ENCODE data around the gene C9orf78. TPM values are rescaled to one million over a fixed set of nuclear protein-coding genes. Genes with fewer than 3 reads are reported as not detected.
A peak's percentile ranks its signal among the peaks of the same experiment; 100 is the strongest.
"Not testable (repeated sequence)": the region's sequence is repeated elsewhere in the genome, so short reads cannot be mapped to it uniquely, and the experiment has no call there.

C9orf78 gene
- total RNA-seq, 2 donors from 2014 or later: 63.7 to 76.8 TPM

DNA sequence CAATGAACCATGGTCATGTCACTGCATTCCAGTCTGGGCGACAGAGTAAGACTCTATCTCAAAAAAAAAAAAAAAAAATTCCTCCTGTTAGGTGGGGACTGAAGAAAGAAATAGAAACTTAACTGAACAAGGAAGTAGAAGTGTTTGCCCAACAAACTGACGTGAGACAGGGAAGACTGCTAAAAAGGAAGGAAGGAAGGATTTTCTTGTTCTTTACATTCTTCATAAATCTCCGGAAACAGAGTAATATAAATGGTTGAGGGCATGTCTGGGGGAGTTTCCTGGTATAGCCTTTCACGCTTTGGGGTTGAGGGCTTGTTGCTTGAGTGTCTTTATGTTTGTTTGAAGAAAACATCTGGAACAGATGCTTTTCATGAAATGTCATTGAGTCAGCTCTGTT is 29.0 kb downstream of the C9orf78 start:
- intact Hi-C loops (cut with DNase I): no loop called here
- no peaks in the 10 kb centered on the region for H3K9me3 ChIP-seq
- no peaks in the 10 kb centered on the region for H3K36me3 ChIP-seq
- no peak overlapping the region for H3K27ac ChIP-seq
- TF ChIP-seq, protein P1, sequence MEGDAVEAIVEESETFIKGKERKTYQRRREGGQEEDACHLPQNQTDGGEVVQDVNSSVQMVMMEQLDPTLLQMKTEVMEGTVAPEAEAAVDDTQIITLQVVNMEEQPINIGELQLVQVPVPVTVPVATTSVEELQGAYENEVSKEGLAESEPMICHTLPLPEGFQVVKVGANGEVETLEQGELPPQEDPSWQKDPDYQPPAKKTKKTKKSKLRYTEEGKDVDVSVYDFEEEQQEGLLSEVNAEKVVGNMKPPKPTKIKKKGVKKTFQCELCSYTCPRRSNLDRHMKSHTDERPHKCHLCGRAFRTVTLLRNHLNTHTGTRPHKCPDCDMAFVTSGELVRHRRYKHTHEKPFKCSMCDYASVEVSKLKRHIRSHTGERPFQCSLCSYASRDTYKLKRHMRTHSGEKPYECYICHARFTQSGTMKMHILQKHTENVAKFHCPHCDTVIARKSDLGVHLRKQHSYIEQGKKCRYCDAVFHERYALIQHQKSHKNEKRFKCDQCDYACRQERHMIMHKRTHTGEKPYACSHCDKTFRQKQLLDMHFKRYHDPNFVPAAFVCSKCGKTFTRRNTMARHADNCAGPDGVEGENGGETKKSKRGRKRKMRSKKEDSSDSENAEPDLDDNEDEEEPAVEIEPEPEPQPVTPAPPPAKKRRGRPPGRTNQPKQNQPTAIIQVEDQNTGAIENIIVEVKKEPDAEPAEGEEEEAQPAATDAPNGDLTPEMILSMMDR (IDR thresholded peaks at IDR 0.05): no peak
- TF ChIP-seq POLR2AphosphoS5 (IDR thresholded peaks at IDR 0.05): no peak
- TF ChIP-seq POLR2A (IDR thresholded peaks at IDR 0.05): no peak
- H3K27me3 ChIP-seq (replicated peaks; ENCODE audit: insufficient read depth): no peaks in the 10 kb centered on the region
- no peak overlapping the region for H3K4me3 ChIP-seq
- 70% methylated on average over 4 of the region's 4 CpGs for WGBS
- H3K4me1 ChIP-seq (replicated peaks): peaks cover 5% of the 10 kb centered on the region
- DNase-seq (ENCODE audit: low spot score): no peak

- intact Hi-C loops (cut with DNase I): no loop called here
- Histone ChIP-seq H3K9me3 (no peaks in the 10 kb centered on the region), H3K36me3 (no peaks in the 10 kb centered on the region), H3K4me3 (peak overlapping the region; percentile 92 to 98), H3K27me3 (replicated peaks; ENCODE audit: insufficient read depth) (no peaks in the 10 kb centered on the region), H3K27ac (peak overlapping the region; percentile 89), H3K4me1 (replicated peaks) (peaks cover 5% of the 10 kb centered on the region)
- DNase-seq (ENCODE audit: low spot score): no peak
- TF ChIP-seq, protein P1 (IDR thresholded peaks at IDR 0.05): no peak
- TF ChIP-seq POLR2A (IDR thresholded peaks at IDR 0.05): no peak
- TF ChIP-seq POLR2AphosphoS5 (IDR thresholded peaks at IDR 0.05): no peak
- WGBS: 1% methylated on average over 14 of the region's 14 CpGs
Measured at GRCh38 chr9:129803676-129804060, 31.4 kb downstream of the C9orf78 start.

GRCh38 chr9:129802833-129803675 is 32.0 kb downstream of the C9orf78 start, which contains the start of gene TOR1B:
Gene TOR1B (plus strand): TSS chr9:129803184. CDS start chr9:129803213, 29 bp downstream.
- TF ChIP-seq, protein P1 (IDR thresholded peaks at IDR 0.05): peak in 1 of 4 experiments; percentile 19
- TF ChIP-seq POLR2A (IDR thresholded peaks at IDR 0.05): peak; percentile 93
- peak; percentile 97 for TF ChIP-seq POLR2AphosphoS5 (IDR thresholded peaks at IDR 0.05)
- Histone ChIP-seq H3K4me3 (peak within 1 kb of the TSS; percentile 92 to 98), H3K27ac (peak within 1 kb of the TSS; percentile 89), H3K4me1 (replicated peaks) (peaks cover 5% of the 10 kb centered on the region), H3K36me3 (no peaks in the 10 kb centered on the region), H3K9me3 (no peaks in the 10 kb centered on the region), H3K27me3 (replicated peaks; ENCODE audit: insufficient read depth) (no peaks in the 10 kb centered on the region)
- under 1% methylated on average over 63 of the region's 93 CpGs for WGBS
- intact Hi-C loops (cut with DNase I): no loop called here
- DNase-seq (ENCODE audit: low spot score): peak; percentile 90

DNA sequence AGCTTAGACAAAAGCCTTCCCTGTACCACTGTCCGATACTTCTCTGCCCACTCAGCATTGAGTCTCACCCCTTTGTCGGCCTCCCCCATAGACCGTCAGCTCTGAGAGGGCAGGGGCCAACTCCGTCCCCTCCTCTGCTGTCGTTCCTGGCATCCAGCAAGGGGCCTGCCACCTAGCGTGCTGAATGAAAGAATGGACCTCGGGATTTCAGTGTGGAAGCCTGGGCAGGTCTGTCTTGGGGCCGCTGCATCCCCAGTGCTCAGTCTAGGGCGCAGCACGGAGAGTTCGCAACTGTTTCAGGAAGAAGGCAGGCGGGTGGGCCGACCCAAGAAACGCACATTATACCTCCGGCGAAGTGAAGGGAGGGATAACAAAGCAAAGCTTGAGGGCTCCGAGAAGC is 33.6 kb downstream of the C9orf78 start:
- no peak overlapping the region for H3K4me3 ChIP-seq
- no peak for DNase-seq (ENCODE audit: low spot score)
- H3K27me3 ChIP-seq (replicated peaks; ENCODE audit: insufficient read depth): no peaks in the 10 kb centered on the region
- intact Hi-C loops (cut with DNase I): no loop called here
- no peaks in the 10 kb centered on the region for H3K36me3 ChIP-seq
- peaks cover 5% of the 10 kb centered on the region for H3K4me1 ChIP-seq (replicated peaks)
- H3K9me3 ChIP-seq: no peaks in the 10 kb centered on the region
- WGBS: 84% methylated on average over 17 of the region's 17 CpGs
- H3K27ac ChIP-seq: no peak overlapping the region
- no peak for TF ChIP-seq POLR2AphosphoS5 (IDR thresholded peaks at IDR 0.05)
- no peak for TF ChIP-seq POLR2A (IDR thresholded peaks at IDR 0.05)
- TF ChIP-seq, protein P1 (IDR thresholded peaks at IDR 0.05): no peak

GRCh38 chr9:129798973-129799372 is 36.1 kb downstream of the C9orf78 start:
- no peak for DNase-seq (ENCODE audit: low spot score)
- H3K36me3 ChIP-seq: no peaks in the 10 kb centered on the region
- no peaks in the 10 kb centered on the region for H3K27me3 ChIP-seq (replicated peaks; ENCODE audit: insufficient read depth)
- whole genome bisulfite sequencing: 37% methylated on average over 6 of the region's 6 CpGs
- H3K27ac ChIP-seq: no peak overlapping the region
- peaks cover under 1% of the 10 kb centered on the region for H3K4me1 ChIP-seq (replicated peaks)
- no peaks in the 10 kb centered on the region for H3K9me3 ChIP-seq
- no peak overlapping the region for H3K4me3 ChIP-seq
- TF ChIP-seq, protein P1 (IDR thresholded peaks at IDR 0.05): no peak
- TF ChIP-seq POLR2AphosphoS5 (IDR thresholded peaks at IDR 0.05) (no peak), POLR2A (IDR thresholded peaks at IDR 0.05) (no peak)
- intact Hi-C loops (cut with DNase I): no loop called here

GRCh38 chr9:129796029-129796428 is 39.0 kb downstream of the C9orf78 start:
- DNase-seq (ENCODE audit: low spot score); H3K27me3 ChIP-seq (replicated peaks; ENCODE audit: insufficient read depth); H3K27ac ChIP-seq; H3K9me3 ChIP-seq; H3K4me1 ChIP-seq (replicated peaks); intact Hi-C loops (cut with DNase I); H3K4me3 ChIP-seq; H3K36me3 ChIP-seq: not testable (repeated sequence)
- 67% methylated on average over 2 of the region's 2 CpGs for WGBS
